Hematopoietic multipotent progenitor cell (in vitro differentiated cells): ENCODE results near the gene MAPK10. TPM values are rescaled to one million over a fixed set of nuclear protein-coding genes. Genes with fewer than 3 reads are reported as not detected.
"Not testable (repeated sequence)": the region's sequence is repeated elsewhere in the genome, so short reads cannot be mapped to it uniquely, and the experiment has no call there.

Experiments
- DNase-seq, 3 donors: peaks; one replicate each; pipeline ENCODE4 v3.0.0-alpha.2; 2011 to 2015; ENCODE audit warnings: low read depth in 2 of 3, low spot score in 2 of 3
- total RNA-seq: library from RNA; depleted of rRNA; stranded (reverse); fragments of >200 nt; gene quantifications from one replicate; pipeline ENCODE4 v1.2.3, GENCODE V29; 2012

Gene MAPK10
- total RNA-seq, 1 donor: 0.54 TPM

DNA sequence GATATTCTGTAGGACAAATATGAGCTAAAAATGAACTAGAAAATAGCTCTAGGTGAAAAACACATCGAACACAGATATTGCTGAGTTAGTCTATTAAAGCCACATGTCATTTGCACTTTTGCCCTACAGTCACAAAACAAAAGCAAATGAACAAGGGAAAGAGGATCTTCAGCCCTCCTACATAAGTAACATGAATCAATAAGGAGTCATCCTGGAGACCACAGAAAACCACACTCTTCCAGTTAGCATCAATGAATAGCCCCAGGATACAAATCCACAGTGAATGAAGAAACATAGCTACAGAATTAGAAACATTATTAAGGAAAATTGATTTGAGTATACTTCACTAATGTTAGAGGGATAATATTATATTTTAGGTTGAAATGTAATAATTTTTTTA, 311.4 kb downstream of the MAPK10 start:
- DNase-seq: no peak

DNA sequence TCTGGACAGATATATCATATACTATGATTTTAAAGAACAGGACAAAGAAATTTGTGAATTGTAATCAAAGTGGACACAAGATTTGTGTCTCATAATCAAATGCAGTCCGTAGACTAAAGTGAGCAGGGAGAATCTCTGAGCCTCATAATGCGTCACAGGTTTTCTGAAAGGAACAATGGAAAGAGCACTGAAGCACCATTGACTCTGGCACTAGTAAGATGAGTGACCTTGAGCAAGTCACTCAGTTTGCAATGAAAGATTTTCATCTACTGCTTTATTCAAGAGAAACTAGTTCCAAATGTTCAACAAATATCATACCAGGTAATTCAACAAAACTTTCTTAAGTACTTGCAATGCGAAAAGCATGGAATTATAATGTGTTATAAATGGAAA, 315.3 kb downstream of the MAPK10 start:
- no peak for DNase-seq

DNA sequence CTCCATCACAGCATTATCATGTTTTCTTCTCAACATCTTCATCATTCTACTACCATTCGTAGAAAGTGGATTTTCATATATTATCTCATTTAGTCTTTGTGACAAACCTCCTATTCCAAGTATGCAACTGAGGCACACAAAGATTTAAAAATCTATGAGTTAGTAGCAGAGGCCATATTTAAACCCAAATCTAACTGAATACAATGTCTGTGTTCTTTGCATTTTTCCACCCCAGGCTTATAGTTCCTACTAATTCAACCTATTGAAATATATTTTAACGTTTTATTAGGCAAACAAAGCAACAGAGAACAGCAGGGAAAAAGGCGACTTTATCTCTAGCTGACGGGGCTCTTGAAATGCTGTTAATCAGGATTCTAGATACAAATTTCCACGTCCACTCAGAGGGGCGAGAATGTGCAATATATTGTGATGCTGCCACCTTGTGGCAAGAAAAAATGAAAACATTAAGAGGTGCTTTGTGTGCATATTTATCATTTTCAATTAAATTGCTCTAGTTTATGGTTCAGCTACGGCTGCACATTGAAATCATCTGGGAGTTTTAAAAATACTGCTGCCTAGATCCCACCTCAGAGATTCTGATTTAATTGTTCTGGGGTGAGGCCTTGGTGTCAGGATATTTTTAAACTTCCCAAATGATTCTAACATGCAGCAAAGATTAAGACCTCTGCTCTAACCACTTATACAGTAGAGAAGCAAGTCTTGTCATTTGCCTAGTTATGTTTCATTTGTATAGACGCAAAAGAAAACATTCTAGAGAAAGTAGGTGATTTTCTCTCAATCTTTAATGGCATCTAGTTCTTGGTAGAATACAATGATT, 315.9 kb downstream of the MAPK10 start:
- DNase-seq: peak in 2 of 3 donors; percentile 39 to 72

DNA sequence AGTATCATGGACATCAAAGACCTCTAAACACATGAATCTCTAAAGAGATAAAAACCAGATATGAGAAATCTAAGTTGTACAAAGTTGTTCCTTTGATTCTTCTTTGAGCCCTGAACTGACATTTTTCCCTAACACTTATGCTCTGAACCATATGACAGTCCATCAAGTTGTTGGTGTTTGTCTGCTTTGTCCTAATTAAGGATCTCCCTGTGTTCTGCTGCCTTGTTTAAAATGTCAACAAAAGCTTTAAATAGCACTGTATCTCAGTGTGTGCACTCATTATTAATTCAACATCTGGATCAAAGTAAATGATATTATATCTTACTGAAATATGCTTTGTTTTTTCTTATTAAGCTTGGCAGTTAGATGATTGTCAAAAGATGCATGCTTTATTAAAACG, 321.8 kb downstream of the MAPK10 start:
- DNase-seq: no peak

DNA sequence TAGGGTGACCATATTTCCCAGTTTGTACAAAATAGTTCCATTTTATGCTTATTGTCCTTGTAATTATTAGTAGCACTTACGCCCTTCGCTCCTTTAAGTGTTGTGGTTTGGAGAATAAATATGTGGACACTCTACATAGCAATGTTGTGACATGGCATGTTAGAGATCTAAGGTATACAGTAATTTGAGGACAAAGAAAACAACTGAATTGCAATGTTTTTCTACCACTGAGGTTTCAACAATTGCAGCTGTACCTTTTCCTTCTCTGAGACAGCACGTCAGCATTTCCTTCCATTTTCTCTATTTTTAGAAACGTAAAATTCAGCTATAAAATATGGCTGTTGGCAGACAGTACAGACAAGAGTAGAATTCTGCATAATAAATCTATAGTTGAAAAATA, 323.1 kb downstream of the MAPK10 start:
- DNase-seq: peak in 1 of 3 donors; percentile 10

DNA sequence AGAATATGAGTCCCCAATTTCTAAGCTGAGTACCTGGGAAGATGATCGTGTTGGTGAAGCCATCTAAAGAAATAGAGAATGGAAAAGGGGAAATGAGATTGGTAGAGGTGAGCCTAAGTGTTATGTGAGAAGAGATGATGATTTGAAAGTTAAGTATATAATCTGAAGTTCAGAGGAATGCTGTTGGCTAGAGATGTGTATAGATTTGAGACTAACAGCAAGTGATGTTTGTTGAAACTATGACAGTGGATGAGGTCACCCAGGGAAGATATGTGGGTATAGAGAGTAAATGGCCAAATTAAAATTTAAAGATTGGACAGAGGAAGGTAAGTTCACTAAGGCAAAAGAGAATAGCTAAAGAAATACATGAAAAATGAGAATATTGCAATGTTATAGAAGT, 324.2 kb downstream of the MAPK10 start:
- no peak for DNase-seq

DNA sequence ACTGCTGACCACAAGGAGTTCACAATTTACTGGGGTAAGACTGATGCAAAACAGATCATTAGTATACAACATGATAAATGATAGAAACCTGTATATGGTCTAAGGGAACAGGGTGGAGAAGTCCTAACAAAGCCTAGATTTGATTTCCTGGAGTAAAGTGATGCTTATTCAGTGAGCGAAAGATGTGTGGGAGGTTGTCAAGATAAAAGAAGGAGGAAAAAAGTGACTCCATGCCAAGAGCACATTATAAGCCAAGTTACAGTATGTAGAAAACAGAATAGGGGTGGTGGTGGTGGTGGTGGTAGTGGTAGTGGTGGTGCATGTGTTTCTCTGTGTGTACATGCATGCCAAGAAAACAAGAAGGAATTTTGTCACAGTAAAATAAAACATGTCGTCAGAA, 325.2 kb downstream of the MAPK10 start:
- DNase-seq: no peak

DNA sequence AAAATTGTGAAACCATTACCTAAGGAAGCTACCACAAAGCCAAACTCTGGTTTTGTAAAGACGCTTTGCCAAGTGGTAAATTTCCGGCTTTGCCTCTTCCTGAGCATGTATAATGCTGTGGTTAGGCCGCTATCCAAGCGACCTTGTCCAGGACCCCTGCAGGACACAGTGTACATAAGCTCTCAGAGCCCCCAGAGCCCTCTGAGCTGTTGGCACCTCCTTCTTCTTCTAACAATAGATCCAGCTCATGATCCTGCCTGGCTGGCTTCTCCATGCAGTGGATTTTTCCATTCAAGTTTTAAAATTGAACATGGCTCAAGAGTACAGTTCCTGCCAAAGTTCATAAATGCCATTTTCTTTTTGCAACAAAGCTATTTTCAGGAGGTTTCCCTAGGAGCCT, 326.7 kb downstream of the MAPK10 start:
- peak in 1 of 3 donors; percentile 43 for DNase-seq

DNA sequence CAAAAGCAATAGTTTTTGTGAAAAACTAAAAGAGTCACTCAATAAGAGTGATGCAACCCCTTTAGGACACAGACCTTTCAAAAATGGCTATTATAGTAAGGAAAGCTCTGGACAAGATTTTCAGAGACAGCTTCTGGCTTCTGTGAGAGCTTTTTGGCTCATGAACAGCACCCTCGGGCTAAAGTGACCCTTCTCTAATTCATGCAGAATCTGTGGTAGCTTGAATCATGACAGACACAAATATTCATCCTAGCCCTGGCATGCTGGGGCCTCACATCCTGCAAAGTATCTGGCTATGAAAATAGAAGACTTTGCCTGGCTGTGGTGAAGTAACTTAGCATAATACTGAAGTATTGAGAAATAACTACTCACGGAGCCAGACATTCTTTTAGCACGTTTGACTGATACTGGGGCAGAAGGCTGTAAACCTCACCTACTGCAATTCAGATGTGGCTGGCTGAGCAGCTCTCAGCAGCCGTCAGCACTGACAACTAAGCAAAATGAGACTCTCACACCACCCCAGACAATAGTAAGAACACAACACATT, 327.3 kb downstream of the MAPK10 start:
- DNase-seq: peak in 1 of 3 donors; percentile 10

DNA sequence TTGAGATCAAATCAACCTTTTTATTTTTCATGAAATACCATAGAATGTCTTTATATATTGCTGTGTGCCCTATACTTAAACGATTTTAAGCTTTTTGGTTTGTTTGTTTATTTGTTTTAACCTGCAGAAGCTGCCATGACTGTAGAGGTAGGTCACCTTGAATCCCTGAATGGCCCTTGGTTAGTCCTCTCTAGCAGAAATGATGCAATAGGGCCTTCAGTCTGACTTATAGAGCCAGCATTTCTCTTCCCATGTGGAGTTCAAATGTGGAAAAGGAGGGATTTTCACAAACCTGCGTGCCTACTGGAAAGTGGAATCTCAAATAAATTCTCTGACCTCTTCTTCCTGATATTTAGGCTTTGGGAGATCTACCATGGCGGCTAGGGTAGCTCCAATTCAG, 327.9 kb downstream of the MAPK10 start:
- DNase-seq: no peak

DNA sequence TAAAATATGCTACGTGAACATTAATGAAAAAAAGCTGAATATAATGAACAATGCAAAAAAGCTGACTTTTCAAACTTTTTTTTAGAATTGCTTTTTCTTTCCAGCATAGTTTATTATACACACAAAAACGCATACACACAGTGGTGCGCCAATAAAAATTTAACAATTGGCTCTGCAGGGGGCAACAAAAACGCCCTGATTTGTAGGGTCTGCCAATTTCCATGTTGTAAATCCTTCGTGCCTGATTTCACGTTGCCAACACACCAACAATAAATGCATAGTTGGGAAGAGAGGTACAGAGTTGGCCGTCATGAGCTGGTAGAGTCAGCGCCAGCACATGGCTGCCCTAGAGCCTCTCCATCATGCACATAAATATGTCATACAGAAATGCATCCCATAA, 333.1 kb downstream of the MAPK10 start:
- no peak for DNase-seq

DNA sequence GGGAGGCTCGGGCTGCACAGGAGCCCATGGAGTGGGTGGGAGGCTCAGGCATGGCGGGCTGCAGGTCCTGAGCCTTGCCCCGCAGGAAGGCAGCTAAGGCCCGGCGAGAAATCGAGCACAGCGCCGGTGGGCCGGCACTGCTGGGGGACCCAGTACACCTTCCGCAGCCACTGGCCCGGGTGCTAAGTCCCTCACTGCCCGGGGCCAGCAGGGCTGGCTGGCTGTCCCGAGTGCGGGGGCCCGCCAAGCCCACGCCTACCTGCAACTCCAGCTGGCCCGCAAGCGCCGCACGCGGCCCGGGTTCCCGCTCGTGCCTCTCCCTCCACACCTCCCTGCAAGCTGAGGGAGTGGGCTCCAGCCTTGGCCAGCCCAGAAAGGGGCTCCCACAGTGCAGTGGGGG, 338.2 kb downstream of the MAPK10 start:
- not testable (repeated sequence) for DNase-seq

DNA sequence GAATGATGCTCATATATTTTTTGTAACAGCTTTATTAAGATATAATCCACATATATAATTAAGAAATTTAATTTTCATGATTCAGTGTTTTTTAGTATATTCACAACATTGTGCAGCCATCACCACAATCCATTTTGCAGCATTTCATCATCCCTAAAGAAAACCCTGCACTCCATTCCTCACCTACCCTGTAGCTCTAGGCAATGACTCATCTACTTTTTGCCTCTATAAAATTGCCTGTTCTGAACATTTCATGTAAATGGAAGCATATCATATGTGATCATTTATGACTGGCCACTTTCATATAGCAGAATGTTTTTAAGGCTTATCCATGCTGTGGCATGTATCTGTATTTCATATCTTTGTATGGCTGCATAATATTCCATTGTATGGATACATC, 339.9 kb downstream of the MAPK10 start:
- DNase-seq: no peak

DNA sequence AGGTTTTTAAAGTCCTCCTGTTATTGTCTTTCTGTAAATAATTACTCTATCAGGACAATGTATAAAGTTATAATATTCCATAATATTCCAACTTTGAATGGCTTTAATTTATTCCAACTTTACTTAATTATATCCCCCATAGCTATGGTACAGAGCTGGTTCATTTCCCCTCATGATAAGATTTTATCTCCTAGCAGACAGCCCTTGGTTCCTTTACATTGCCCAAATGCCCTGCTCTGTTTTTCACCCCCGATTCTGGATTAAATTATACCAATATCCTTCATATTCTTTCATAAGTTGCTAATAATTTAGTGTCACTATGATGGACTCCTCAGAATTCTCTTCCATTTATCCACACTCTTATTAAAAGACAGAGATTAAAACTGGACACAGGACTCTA, 340.5 kb downstream of the MAPK10 start:
- DNase-seq: no peak

DNA sequence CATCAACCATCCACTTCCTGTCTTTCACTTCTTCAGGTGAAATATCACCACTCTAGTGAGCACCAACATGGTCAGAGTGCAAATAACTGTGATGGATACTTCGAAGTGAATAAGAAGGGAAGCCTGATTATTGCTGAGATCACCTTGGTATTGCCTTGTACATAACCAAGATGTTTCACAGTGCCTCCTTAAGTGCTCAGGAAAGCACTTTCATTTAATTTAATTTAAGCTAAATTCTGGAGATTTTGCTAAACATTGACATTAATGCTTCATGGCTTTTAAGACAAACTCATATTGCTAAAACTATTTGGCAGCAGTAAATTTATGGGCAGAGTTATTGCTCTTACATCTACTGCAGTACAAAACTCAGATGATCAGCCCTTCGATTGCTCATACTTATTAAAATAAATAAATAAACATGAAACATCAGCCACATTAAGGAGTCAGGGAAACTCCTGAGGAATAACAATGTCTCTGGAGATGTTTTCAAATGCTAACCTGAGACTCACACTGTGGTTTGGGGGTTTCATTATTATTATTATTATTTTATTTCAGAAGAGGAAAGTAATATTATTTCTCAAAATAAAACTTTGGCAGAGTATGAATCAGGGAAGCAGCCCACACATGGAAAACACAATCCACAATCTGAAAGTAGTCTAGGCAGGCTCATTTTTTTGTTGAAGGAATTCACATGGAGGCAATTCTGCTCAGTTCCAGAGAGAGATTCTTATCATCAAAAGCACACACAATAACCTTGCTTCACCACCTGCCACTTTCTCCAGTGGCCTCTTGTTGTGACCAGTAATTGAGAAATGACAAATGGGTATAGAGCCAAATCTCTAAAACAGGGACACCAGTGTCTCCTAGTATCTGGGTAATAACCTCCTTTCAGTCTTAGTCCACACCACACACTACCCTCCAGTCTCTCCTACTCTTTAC, 344.2 kb downstream of the MAPK10 start:
- no peak for DNase-seq

DNA sequence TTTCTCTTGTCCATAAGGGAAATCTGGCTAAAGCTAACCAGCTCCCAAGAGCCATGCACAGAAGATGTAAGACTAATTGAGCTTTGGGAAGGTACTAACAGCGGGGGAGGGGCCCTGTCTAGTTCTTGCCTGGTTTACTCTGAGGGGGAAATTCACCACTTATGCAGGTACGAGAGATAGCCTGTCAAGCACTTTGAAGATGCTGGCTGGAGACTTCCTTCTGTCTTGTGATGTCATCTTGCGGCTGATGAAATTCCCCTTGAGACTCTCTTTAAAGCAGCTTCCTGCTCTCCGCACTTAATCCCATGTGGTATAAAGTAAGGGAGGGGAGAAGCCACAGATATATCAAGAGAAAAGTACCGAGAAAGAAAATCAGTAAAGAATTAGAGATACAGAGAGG, 345.3 kb downstream of the MAPK10 start:
- no peak for DNase-seq

DNA sequence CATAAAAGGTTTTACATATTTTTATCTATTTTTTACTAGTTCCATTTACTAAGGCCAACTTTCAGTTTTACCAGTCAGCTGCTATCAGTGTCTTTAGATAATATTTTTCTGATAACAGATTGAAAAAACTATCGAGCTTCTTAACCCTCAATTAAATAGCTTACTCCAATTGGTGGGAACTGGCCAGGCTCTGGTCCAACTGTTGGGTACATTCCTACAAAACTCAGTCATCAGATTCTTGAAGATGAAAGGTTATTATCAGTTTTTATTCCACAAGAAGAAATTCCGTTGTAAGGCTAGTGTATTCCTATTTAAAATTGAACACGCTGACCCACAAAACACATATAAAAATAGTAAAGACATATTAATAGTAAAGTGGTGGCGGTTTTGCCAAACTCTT, 346.2 kb downstream of the MAPK10 start:
- no peak for DNase-seq

DNA sequence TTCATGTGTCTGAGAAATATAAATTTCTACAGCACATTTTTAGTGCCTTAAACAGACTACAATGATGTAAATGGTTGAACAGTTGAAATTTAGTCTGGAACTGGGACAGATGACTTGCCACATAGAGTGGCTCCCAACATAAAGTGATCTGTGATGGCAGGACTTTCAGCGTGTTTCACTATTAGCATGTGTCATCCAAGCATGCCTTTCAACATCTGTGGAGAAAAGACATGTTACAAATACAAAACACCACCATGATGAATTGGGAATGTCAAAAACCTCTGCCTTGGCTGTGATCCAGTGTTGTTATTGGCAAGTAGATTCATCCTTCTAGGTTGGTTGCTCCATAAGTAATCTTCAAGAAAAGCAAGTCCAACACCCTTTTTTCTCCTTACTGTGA, 348.7 kb downstream of the MAPK10 start:
- no peak for DNase-seq

DNA sequence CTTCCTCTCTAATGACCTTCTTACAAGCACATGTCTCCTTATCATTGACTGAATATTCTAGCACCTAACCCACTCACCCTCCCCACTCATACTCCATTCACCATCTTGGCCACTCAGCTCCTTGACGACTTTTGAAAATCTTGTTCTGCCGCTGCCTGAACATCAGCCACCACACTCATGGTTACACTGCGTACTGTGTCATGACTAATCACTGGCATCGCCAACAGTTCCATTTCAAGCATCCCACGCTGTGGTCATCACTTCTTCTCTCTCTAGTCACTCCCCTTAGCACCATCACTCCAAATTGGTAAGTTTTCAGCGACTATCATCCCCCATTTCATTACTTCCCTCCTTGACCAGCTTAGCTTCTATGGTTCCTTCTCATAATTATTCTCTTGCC, 352.8 kb downstream of the MAPK10 start:
- no peak for DNase-seq

DNA sequence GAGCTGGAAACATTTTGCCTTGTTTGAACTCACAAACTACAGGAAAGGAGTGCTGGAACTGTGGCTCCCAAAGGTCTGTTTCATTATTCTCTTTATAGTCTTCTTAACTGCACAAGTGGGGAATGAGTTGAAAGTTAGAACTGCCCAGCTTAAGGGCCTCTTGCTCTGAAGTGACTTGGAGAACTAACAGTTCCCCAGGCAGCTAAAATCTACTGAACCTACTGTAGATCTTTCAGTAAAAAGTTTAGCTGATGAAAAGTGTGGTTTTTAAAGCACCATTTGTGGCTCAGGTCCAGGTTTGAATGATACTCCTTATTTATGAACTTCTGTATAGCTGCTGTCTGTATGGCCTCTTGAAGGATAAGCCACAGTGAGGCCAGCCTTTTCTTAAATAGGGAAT, 353.8 kb downstream of the MAPK10 start:
- no peak for DNase-seq

DNA sequence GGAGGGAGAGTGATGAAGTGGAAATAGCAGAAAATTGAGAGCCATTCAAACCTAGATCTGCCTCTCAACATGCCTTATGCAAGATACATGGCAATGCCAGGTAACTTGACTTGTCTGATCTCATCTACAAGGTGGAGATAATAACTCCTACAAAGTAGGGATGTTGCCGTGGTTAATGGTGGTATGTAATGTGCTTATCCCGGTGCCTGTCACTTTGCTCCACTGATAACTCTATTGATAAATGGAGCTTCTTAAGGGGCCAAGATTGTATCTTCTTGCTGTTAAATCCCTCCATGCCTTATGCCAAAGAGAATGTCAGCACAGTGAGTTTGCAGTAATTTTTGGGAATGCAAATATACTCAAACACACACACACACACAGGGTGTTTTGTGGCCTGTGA, 355.8 kb downstream of the MAPK10 start:
- no peak for DNase-seq

DNA sequence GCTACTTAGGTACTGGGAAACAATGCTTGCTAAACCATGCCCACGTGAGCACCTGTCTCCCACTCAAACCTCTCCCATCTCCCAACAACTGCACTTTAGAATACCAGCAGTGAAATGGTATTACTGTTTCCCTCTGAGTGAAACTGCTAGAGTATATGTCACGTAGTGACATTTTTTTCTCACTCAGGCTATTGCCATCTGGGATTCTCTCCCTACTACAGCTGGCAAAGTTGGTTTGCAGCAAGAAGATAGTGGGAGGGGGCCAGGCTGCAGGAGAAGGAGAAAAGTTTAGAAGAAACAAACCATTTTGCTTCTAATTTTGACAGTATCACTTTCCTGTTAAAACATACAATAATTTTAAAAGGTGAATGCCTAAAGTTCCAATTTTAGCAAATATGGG, 358.3 kb downstream of the MAPK10 start:
- no peak for DNase-seq
